DOHH2 (cell line): ENCODE data around the gene CFL2.

Experiments
- H3F3A ChIP-seq: fragments of 200-600 bp; sonication (generic), shearing (Covaris generic); 2 replicates; pipeline ENCODE4 v1.6.0; 2016; ENCODE audit warnings: antibody characterized with exemption, mild to moderate bottlenecking; ENCODE audit not compliant: control insufficient read depth, insufficient read depth
- H3K27ac ChIP-seq: fragments of 200-600 bp; sonication (generic); 2 replicates; pipeline ENCODE4 v1.5.1; 2014; ENCODE audit warnings: low read depth, mild to moderate bottlenecking, low read length, moderate library complexity
- H3K27me3 ChIP-seq: fragments of 200-600 bp; sonication (generic); 2 replicates; pipeline ENCODE4 v1.6.1; 2014; ENCODE audit warnings: mild to moderate bottlenecking, low read length, mixed read lengths; ENCODE audit not compliant: control insufficient read depth
- H3K36me3 ChIP-seq: fragments of 200-600 bp; sonication (generic); 2 replicates; pipeline ENCODE4 v1.6.1; 2014; ENCODE audit warnings: mild to moderate bottlenecking, low read length, moderate library complexity, mixed read lengths; ENCODE audit not compliant: control insufficient read depth
- H3K4me1 ChIP-seq: fragments of 200-600 bp; sonication (generic); 2 replicates; pipeline ENCODE4 v1.6.1; 2014; ENCODE audit warnings: mild to moderate bottlenecking, low read length, mixed read lengths; ENCODE audit not compliant: control insufficient read depth
- H3K4me2 ChIP-seq: fragments of 200-600 bp; sonication (generic); 2 replicates; pipeline ENCODE4 v1.6.0; 2014; ENCODE audit warnings: mild to moderate bottlenecking, low read length, moderate library complexity
- H3K4me3 ChIP-seq: fragments of 200-600 bp; sonication (generic); 2 replicates; pipeline ENCODE4 v1.5.1; 2014; ENCODE audit warnings: mild to moderate bottlenecking, low read length, mixed read lengths
- H3K79me2 ChIP-seq: fragments of 200-600 bp; sonication (generic); 2 replicates; pipeline ENCODE4 v1.6.1; 2014; ENCODE audit warnings: mild to moderate bottlenecking, low read length, mixed read lengths; ENCODE audit not compliant: control insufficient read depth
- H3K9me2 ChIP-seq: fragments of 200-600 bp; sonication (generic); replicated peaks from 2 replicates; pipeline ENCODE4 v1.6.1; 2014; ENCODE audit warnings: mild to moderate bottlenecking, low read length, mixed read lengths; ENCODE audit not compliant: control insufficient read depth
- H3K9me3 ChIP-seq: fragments of 200-600 bp; sonication (generic); 2 replicates; pipeline ENCODE4 v1.6.1; 2014; ENCODE audit warnings: antibody characterized with exemption, low read length, mixed read lengths; ENCODE audit not compliant: control insufficient read depth, insufficient read depth
- H4K20me1 ChIP-seq: fragments of 200-600 bp; sonication (generic); 2 replicates; pipeline ENCODE4 v1.6.0; 2014; ENCODE audit warnings: low read depth, mild to moderate bottlenecking, antibody characterized with exemption, low read length, moderate library complexity; ENCODE audit not compliant: control insufficient read depth, insufficient read depth
- CTCF ChIP-seq: fragments of 200-600 bp; sonication (generic); IDR thresholded peaks from one replicate; pipeline ENCODE4 v1.5.1; 2014; ENCODE audit warnings: antibody characterized with exemption, mild to moderate bottlenecking, low read depth, low read length; ENCODE audit not compliant: poor library complexity, severe bottlenecking
- EZH2phosphoT487 ChIP-seq: fragments of 200-600 bp; sonication (generic); IDR thresholded peaks from 2 replicates; pipeline ENCODE4 v1.6.1; 2017; ENCODE audit warnings: borderline replicate concordance, mild to moderate bottlenecking, antibody characterized with exemption, low read length, moderate library complexity, mixed read lengths

CFL2 gene

GRCh38 chr14:34665785-34666435 is 48.5 kb downstream of the CFL2 start:
- H3K27me3 ChIP-seq: no peaks in the 10 kb centered on the region
- H3K4me1 ChIP-seq: peaks cover 21% of the 10 kb centered on the region
- H3K27ac ChIP-seq: no peak overlapping the region
- H4K20me1 ChIP-seq: no peaks in the 10 kb centered on the region
- H3K9me2 ChIP-seq: no peaks in the 10 kb centered on the region
- 0 out of 2 replicates have a peak, but pooled peaks cover 5% of the 10 kb centered on the region for H3F3A ChIP-seq
- no peak for TF ChIP-seq CTCF
- TF ChIP-seq EZH2phosphoT487: no peak
- no peaks in the 10 kb centered on the region for H3K9me3 ChIP-seq
- H3K4me3 ChIP-seq: no peak overlapping the region
- H3K79me2 ChIP-seq: no peaks in the 10 kb centered on the region
- H3K36me3 ChIP-seq: no peaks in the 10 kb centered on the region
- peak overlapping the region; percentile 30 for H3K4me2 ChIP-seq

GRCh38 chr14:34662561-34663088 is 51.8 kb downstream of the CFL2 start:
- Histone ChIP-seq H3K36me3 (no peaks in the 10 kb centered on the region), H3K9me3 (0 out of 2 replicates have a peak, but pooled peaks cover 6% of the 10 kb centered on the region), H3F3A (0 out of 2 replicates have a peak, but pooled peaks cover 5% of the 10 kb centered on the region), H3K9me2 (no peaks in the 10 kb centered on the region), H3K27ac (no peak overlapping the region), H3K4me1 (peaks cover 10% of the 10 kb centered on the region), H3K4me3 (no peak overlapping the region), H3K4me2 (no peak overlapping the region), H3K27me3 (no peaks in the 10 kb centered on the region), H3K79me2 (no peaks in the 10 kb centered on the region), H4K20me1 (no peaks in the 10 kb centered on the region)
- TF ChIP-seq EZH2phosphoT487 (no peak), CTCF (no peak)

DNA sequence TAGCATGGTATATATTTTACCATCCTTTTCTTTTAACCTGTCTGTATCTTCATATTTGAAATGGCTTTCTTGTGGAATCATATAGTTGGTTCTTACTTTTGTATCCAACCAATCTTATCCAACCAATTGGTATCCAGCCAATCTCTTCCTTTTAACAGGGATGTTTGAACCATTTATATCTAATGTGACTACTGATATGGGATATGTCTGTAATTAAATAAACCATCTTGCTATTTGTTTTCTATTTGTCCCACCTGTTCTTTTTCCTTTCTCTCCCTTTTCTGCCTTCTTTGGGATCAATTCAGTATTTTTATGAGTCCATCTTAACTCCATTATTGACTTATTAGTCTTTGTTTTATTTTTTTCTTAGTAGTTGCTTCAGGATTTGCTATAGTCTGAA is 53.6 kb downstream of the CFL2 start:
- H3K4me3 ChIP-seq: no peak overlapping the region
- no peaks in the 10 kb centered on the region for H3K36me3 ChIP-seq
- peaks cover 2% of the 10 kb centered on the region for H3K4me1 ChIP-seq
- H3K27me3 ChIP-seq: no peaks in the 10 kb centered on the region
- TF ChIP-seq EZH2phosphoT487 (no peak), CTCF (no peak)
- H3F3A ChIP-seq: no peaks in the 10 kb centered on the region
- 0 out of 2 replicates have a peak, but pooled peaks cover 6% of the 10 kb centered on the region for H3K9me3 ChIP-seq
- H3K27ac ChIP-seq: no peak overlapping the region
- no peak overlapping the region for H3K4me2 ChIP-seq
- no peaks in the 10 kb centered on the region for H3K79me2 ChIP-seq
- H3K9me2 ChIP-seq: no peaks in the 10 kb centered on the region
- no peaks in the 10 kb centered on the region for H4K20me1 ChIP-seq
